ENCODE data around the gene ASF1A.

GRCh38 chr6:118865100-118865391 lies 28.9 kb upstream of the ASF1A start:
- no peak for TF ChIP-seq POLR2A (IDR thresholded peaks at IDR 0.05)
- TF ChIP-seq, protein P1, sequence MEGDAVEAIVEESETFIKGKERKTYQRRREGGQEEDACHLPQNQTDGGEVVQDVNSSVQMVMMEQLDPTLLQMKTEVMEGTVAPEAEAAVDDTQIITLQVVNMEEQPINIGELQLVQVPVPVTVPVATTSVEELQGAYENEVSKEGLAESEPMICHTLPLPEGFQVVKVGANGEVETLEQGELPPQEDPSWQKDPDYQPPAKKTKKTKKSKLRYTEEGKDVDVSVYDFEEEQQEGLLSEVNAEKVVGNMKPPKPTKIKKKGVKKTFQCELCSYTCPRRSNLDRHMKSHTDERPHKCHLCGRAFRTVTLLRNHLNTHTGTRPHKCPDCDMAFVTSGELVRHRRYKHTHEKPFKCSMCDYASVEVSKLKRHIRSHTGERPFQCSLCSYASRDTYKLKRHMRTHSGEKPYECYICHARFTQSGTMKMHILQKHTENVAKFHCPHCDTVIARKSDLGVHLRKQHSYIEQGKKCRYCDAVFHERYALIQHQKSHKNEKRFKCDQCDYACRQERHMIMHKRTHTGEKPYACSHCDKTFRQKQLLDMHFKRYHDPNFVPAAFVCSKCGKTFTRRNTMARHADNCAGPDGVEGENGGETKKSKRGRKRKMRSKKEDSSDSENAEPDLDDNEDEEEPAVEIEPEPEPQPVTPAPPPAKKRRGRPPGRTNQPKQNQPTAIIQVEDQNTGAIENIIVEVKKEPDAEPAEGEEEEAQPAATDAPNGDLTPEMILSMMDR (IDR thresholded peaks at IDR 0.05) = no peak

Measured in Peyer's patch (tissue), 4 donors.